Activated naive CD8-positive, alpha-beta T cell (primary cell): ENCODE measurements around the gene GLTPD2.

ENCODE experiments used
- H3K27ac Mint-ChIP-seq: one replicate; pipeline ENCODE4 v1.8.0; 2021; ENCODE audit warnings: mixed read lengths
- H3K27me3 Mint-ChIP-seq: one replicate; pipeline ENCODE4 v1.8.0; 2021; ENCODE audit warnings: mixed read lengths
- H3K36me3 Mint-ChIP-seq: one replicate; pipeline ENCODE4 v1.8.0; 2021; ENCODE audit warnings: mixed read lengths
- H3K4me1 Mint-ChIP-seq: one replicate; pipeline ENCODE4 v1.8.0; 2021; ENCODE audit warnings: low read depth, mixed read lengths
- H3K4me3 Mint-ChIP-seq: one replicate; pipeline ENCODE4 v1.8.0; 2021; ENCODE audit warnings: mild to moderate bottlenecking, mixed read lengths
- H3K9me3 Mint-ChIP-seq: one replicate; pipeline ENCODE4 v1.8.0; 2021; ENCODE audit warnings: low read depth, mixed read lengths

The GLTPD2 gene

GRCh38 chr17:4838309-4838785, 49.6 kb downstream of the GLTPD2 start:
- Mint-ChIP-seq H3K27me3 (no peaks in the 10 kb centered on the region), H3K27ac (no peak overlapping the region), H3K9me3 (no peaks in the 10 kb centered on the region), H3K36me3 (peaks cover 15% of the 10 kb centered on the region), H3K4me1 (peaks cover 69% of the 10 kb centered on the region), H3K4me3 (no peak overlapping the region)

- H3K9me3 Mint-ChIP-seq, result no peaks in the 10 kb centered on the region
- H3K36me3 Mint-ChIP-seq, result peaks cover 15% of the 10 kb centered on the region
- peaks cover 63% of the 10 kb centered on the region for H3K4me1 Mint-ChIP-seq
- H3K4me3 Mint-ChIP-seq, result no peak overlapping the region
- no peaks in the 10 kb centered on the region for H3K27me3 Mint-ChIP-seq
- H3K27ac Mint-ChIP-seq, result no peak overlapping the region
These were observed 50.5 kb downstream of the GLTPD2 start for GRCh38 chr17:4839221-4839620.
